ENCODE results near the gene FCN1. TPM values are rescaled to one million over a fixed set of nuclear protein-coding genes. Genes with fewer than 3 reads are reported as not detected.

FCN1 gene
- total RNA-seq, 1 experiment from 2014 or later: not detected

- DNase-seq (ENCODE audit: low read depth): no peak
Observed at GRCh38 chr9:134951994-134952393, 34.3 kb upstream of the FCN1 start.

GRCh38 chr9:134951461-134951860 lies 33.7 kb upstream of the FCN1 start:
- no peak for DNase-seq (ENCODE audit: low read depth)

- no peak for DNase-seq (ENCODE audit: low read depth)
Observed at GRCh38 chr9:134950386-134951210, 32.9 kb upstream of the FCN1 start.

GRCh38 chr9:134949681-134950385 lies 32.1 kb upstream of the FCN1 start:
- DNase-seq (ENCODE audit: low read depth): no peak

GRCh38 chr9:134948149-134948548 lies 30.4 kb upstream of the FCN1 start:
- DNase-seq (ENCODE audit: low read depth): no peak

- DNase-seq (ENCODE audit: low read depth): no peak
Observed at GRCh38 chr9:134947265-134947955, 29.7 kb upstream of the FCN1 start.

GRCh38 chr9:134946663-134947062 lies 29.0 kb upstream of the FCN1 start:
- no peak for DNase-seq (ENCODE audit: low read depth)

GRCh38 chr9:134945509-134946275 lies 28.0 kb upstream of the FCN1 start:
- DNase-seq (ENCODE audit: low read depth): no peak

- DNase-seq (ENCODE audit: low read depth): no peak
Observed at GRCh38 chr9:134944916-134945315, 27.2 kb upstream of the FCN1 start.

- no peak for DNase-seq (ENCODE audit: low read depth)
Observed at GRCh38 chr9:134944351-134944802, 26.7 kb upstream of the FCN1 start.

GRCh38 chr9:134943836-134944235 lies 26.1 kb upstream of the FCN1 start:
- no peak for DNase-seq (ENCODE audit: low read depth)

- DNase-seq (ENCODE audit: low read depth): no peak
Observed at GRCh38 chr9:134943411-134943810, 25.7 kb upstream of the FCN1 start.

- no peak for DNase-seq (ENCODE audit: low read depth)
Observed at GRCh38 chr9:134942788-134943184, 25.1 kb upstream of the FCN1 start.

GRCh38 chr9:134942011-134942787 lies 24.5 kb upstream of the FCN1 start:
- DNase-seq (ENCODE audit: low read depth): no peak

GRCh38 chr9:134940236-134941208 lies 22.8 kb upstream of the FCN1 start:
- DNase-seq (ENCODE audit: low read depth): no peak

- DNase-seq (ENCODE audit: low read depth): no peak
Observed at GRCh38 chr9:134939836-134940235, 22.1 kb upstream of the FCN1 start.

- no peak for DNase-seq (ENCODE audit: low read depth)
Observed at GRCh38 chr9:134939080-134939733, 21.5 kb upstream of the FCN1 start.

GRCh38 chr9:134938346-134939079 lies 20.8 kb upstream of the FCN1 start:
- no peak for DNase-seq (ENCODE audit: low read depth)
